Stimulated activated effector memory CD8-positive, alpha-beta T cell treated with anti-CD3 and anti-CD28 coated beads, Interleukin-12 subunit alpha, Interleukin-12 subunit beta, amount 100 ng/mL, for 72 hours (primary cell): Measurements from ENCODE around the gene FAM9A.
"Not testable (repeated sequence)": the region's sequence is repeated elsewhere in the genome, so short reads cannot be mapped to it uniquely, and the experiment has no call there.

Experiments
- ATAC-seq: fragments of 150-1000 bp; cut with Tn5 transposase; 2 replicates; pipeline ENCODE4 v1.10.0; 2021
- DNase-seq, 2 donors: peaks; one replicate each; pipeline ENCODE4 v3.0.0; 2021 to 2022; ENCODE audit warnings: low spot score in 2 of 2
- H3K27ac Mint-ChIP-seq: one replicate; pipeline ENCODE4 v1.8.0; 2022; ENCODE audit warnings: mild to moderate bottlenecking, mixed read lengths
- H3K36me3 Mint-ChIP-seq: one replicate; pipeline ENCODE4 v1.8.0; 2022; ENCODE audit warnings: mild to moderate bottlenecking, mixed read lengths
- H3K4me1 Mint-ChIP-seq: one replicate; pipeline ENCODE4 v1.8.0; 2022; ENCODE audit warnings: mixed read lengths
- H3K4me3 Mint-ChIP-seq: one replicate; pipeline ENCODE4 v1.8.0; 2022; ENCODE audit warnings: mild to moderate bottlenecking, mixed read lengths
- H3K9me3 Mint-ChIP-seq: one replicate; pipeline ENCODE4 v1.8.0; 2022; ENCODE audit warnings: mixed read lengths

FAM9A gene

GRCh38 chrX:8820910-8821527 is 19.8 kb upstream of the FAM9A start:
- DNase-seq, result no peak

GRCh38 chrX:8815460-8816065 is 14.4 kb upstream of the FAM9A start:
- H3K9me3 Mint-ChIP-seq, result no peaks in the 10 kb centered on the region

More at GRCh38 chrX:8820910-8821527, 19.8 kb upstream of the FAM9A start:
- no peak overlapping the region for H3K4me3 Mint-ChIP-seq
- no peak for ATAC-seq
- H3K36me3 Mint-ChIP-seq, result no peaks in the 10 kb centered on the region
- no peaks in the 10 kb centered on the region for H3K9me3 Mint-ChIP-seq
- H3K4me1 Mint-ChIP-seq, result peaks cover 6% of the 10 kb centered on the region
- no peak overlapping the region for H3K27ac Mint-ChIP-seq

GRCh38 chrX:8813036-8813435 is 11.9 kb upstream of the FAM9A start:
- Mint-ChIP-seq H3K9me3 (no peaks in the 10 kb centered on the region), H3K4me3 (no peak overlapping the region), H3K27ac (no peak overlapping the region), H3K4me1 (no peaks in the 10 kb centered on the region), H3K36me3 (no peaks in the 10 kb centered on the region)
- no peak for ATAC-seq
- no peak for DNase-seq

More at GRCh38 chrX:8815460-8816065, 14.4 kb upstream of the FAM9A start:
- DNase-seq (peak in 1 of 2 donors; percentile 3), ATAC-seq (no peak)
- no peak overlapping the region for H3K27ac Mint-ChIP-seq
- no peaks in the 10 kb centered on the region for H3K36me3 Mint-ChIP-seq
- H3K4me3 Mint-ChIP-seq, result no peak overlapping the region
- H3K4me1 Mint-ChIP-seq, result no peaks in the 10 kb centered on the region

- Mint-ChIP-seq H3K9me3 (no peaks in the 10 kb centered on the region), H3K36me3 (no peaks in the 10 kb centered on the region), H3K4me3 (no peak overlapping the region)
These were observed 10.4 kb upstream of the FAM9A start for GRCh38 chrX:8811611-8812010.

GRCh38 chrX:8808661-8809060 is 7.5 kb upstream of the FAM9A start:
- no peaks in the 10 kb centered on the region for H3K9me3 Mint-ChIP-seq
- no peaks in the 10 kb centered on the region for H3K4me1 Mint-ChIP-seq
- no peak overlapping the region for H3K4me3 Mint-ChIP-seq
- ATAC-seq (no peak), DNase-seq (no peak)
- H3K36me3 Mint-ChIP-seq, result no peaks in the 10 kb centered on the region
- no peak overlapping the region for H3K27ac Mint-ChIP-seq

More at GRCh38 chrX:8811611-8812010, 10.4 kb upstream of the FAM9A start:
- Mint-ChIP-seq H3K27ac (no peak overlapping the region), H3K4me1 (no peaks in the 10 kb centered on the region)
- ATAC-seq (no peak), DNase-seq (no peak)

GRCh38 chrX:8805974-8806373 is 4.8 kb upstream of the FAM9A start:
- ATAC-seq, result no peak
- DNase-seq, result no peak
- Mint-ChIP-seq H3K36me3 (no peaks in the 10 kb centered on the region), H3K4me3 (no peak overlapping the region), H3K27ac (no peak overlapping the region), H3K9me3 (no peaks in the 10 kb centered on the region), H3K4me1 (no peaks in the 10 kb centered on the region)

- DNase-seq (no peak), ATAC-seq (no peak)
- Mint-ChIP-seq H3K4me1 (no peaks in the 10 kb centered on the region), H3K4me3 (no peak overlapping the region), H3K9me3 (no peaks in the 10 kb centered on the region), H3K36me3 (no peaks in the 10 kb centered on the region), H3K27ac (no peak overlapping the region)
These were observed 3.9 kb upstream of the FAM9A start for GRCh38 chrX:8805046-8805445.

- DNase-seq (no peak), ATAC-seq (no peak)
- H3K36me3 Mint-ChIP-seq, result no peaks in the 10 kb centered on the region
- no peaks in the 10 kb centered on the region for H3K9me3 Mint-ChIP-seq
- no peaks in the 10 kb centered on the region for H3K4me1 Mint-ChIP-seq
- H3K4me3 Mint-ChIP-seq, result no peak overlapping the region
- no peak overlapping the region for H3K27ac Mint-ChIP-seq
These were observed 2.1 kb upstream of the FAM9A start for GRCh38 chrX:8803326-8803725.

- not testable (repeated sequence) for H3K27ac Mint-ChIP-seq, H3K4me3 Mint-ChIP-seq, H3K9me3 Mint-ChIP-seq, DNase-seq, ATAC-seq, H3K36me3 Mint-ChIP-seq, H3K4me1 Mint-ChIP-seq
These were observed 832 bp downstream of the FAM9A start for GRCh38 chrX:8800351-8800750.

GRCh38 chrX:8799281-8799680 is 1.9 kb downstream of the FAM9A start:
- H3K36me3 Mint-ChIP-seq, H3K27ac Mint-ChIP-seq, ATAC-seq: not testable (repeated sequence)

GRCh38 chrX:8798702-8799101 is 2.5 kb downstream of the FAM9A start:
- H3K27ac Mint-ChIP-seq, ATAC-seq, H3K36me3 Mint-ChIP-seq, H3K4me1 Mint-ChIP-seq, H3K9me3 Mint-ChIP-seq, H3K4me3 Mint-ChIP-seq, DNase-seq: not testable (repeated sequence)

More at GRCh38 chrX:8799281-8799680, 1.9 kb downstream of the FAM9A start:
- H3K9me3 Mint-ChIP-seq, DNase-seq, H3K4me3 Mint-ChIP-seq, H3K4me1 Mint-ChIP-seq: not testable (repeated sequence)

GRCh38 chrX:8787119-8787518 is 14.1 kb downstream of the FAM9A start:
- H3K27ac Mint-ChIP-seq, DNase-seq, H3K36me3 Mint-ChIP-seq, H3K4me3 Mint-ChIP-seq, H3K4me1 Mint-ChIP-seq, H3K9me3 Mint-ChIP-seq, ATAC-seq: not testable (repeated sequence)

- ATAC-seq (no peak), DNase-seq (no peak)
- Mint-ChIP-seq H3K36me3 (no peaks in the 10 kb centered on the region), H3K27ac (no peak overlapping the region), H3K9me3 (no peaks in the 10 kb centered on the region), H3K4me1 (no peaks in the 10 kb centered on the region), H3K4me3 (no peak overlapping the region)
These were observed 17.0 kb downstream of the FAM9A start for GRCh38 chrX:8784162-8784561.

- peak overlapping the region; percentile 23 for H3K4me3 Mint-ChIP-seq
- DNase-seq, result no peak
- no peaks in the 10 kb centered on the region for H3K4me1 Mint-ChIP-seq
- H3K27ac Mint-ChIP-seq, result no peak overlapping the region
- H3K36me3 Mint-ChIP-seq, result no peaks in the 10 kb centered on the region
- ATAC-seq, result no peak
- H3K9me3 Mint-ChIP-seq, result no peaks in the 10 kb centered on the region
These were observed 17.5 kb downstream of the FAM9A start for GRCh38 chrX:8783714-8784098.

GRCh38 chrX:8783097-8783713 is 18.0 kb downstream of the FAM9A start:
- Mint-ChIP-seq H3K36me3 (no peaks in the 10 kb centered on the region), H3K4me1 (no peaks in the 10 kb centered on the region), H3K4me3 (peak overlapping the region; percentile 23), H3K27ac (no peak overlapping the region), H3K9me3 (no peaks in the 10 kb centered on the region)
- DNase-seq, result peak in 1 of 2 donors; percentile 54
- peak; percentile 55 for ATAC-seq

GRCh38 chrX:8782595-8782994 is 18.6 kb downstream of the FAM9A start:
- Mint-ChIP-seq H3K9me3 (no peaks in the 10 kb centered on the region), H3K36me3 (no peaks in the 10 kb centered on the region), H3K4me1 (no peaks in the 10 kb centered on the region), H3K4me3 (no peak overlapping the region), H3K27ac (no peak overlapping the region)
- ATAC-seq (no peak), DNase-seq (no peak)
